Keratinocyte (primary cell): Measurements from ENCODE around the gene TTC28. TPM values are rescaled to one million over a fixed set of nuclear protein-coding genes. Genes with fewer than 3 reads are reported as not detected.

Experiments used
- DNase-seq: peaks from one replicate; pipeline ENCODE4 v3.0.0-alpha.2; 2011; ENCODE audit warnings: low read depth, missing footprints, low spot score
- FAIRE-seq: peaks from 2 replicates; lab custom pipeline; 2011; peaks lifted over from hg19 to GRCh38; lab: Jason Lieb, UNC
- H2AFZ ChIP-seq: 2 replicates; pipeline ENCODE4 v1.6.0; 2012; ENCODE audit warnings: low read length, control low read depth, inconsistent platforms; ENCODE audit not compliant: control insufficient read depth
- H3K27ac ChIP-seq: 2 replicates; pipeline ENCODE4 v1.5.1; 2011; ENCODE audit warnings: low read length; ENCODE audit not compliant: control insufficient read depth, insufficient read depth
- H3K27me3 ChIP-seq: 3 replicates; pipeline ENCODE4 v1.6.0; 2011; ENCODE audit warnings: low read length; ENCODE audit not compliant: control insufficient read depth, insufficient read depth; ENCODE audit errors: extremely low read depth
- H3K36me3 ChIP-seq, 2 experiments: 2 replicates in 1 of 2; 3 replicates in 1 of 2; pipeline ENCODE4 v1.5.1; 2011; ENCODE audit warnings: low read length in 2 of 2, mild to moderate bottlenecking in 1 of 2; ENCODE audit not compliant: control insufficient read depth in 2 of 2, insufficient read depth in 2 of 2; ENCODE audit errors: extremely low read depth in 1 of 2
- H3K4me1 ChIP-seq: 3 replicates; pipeline ENCODE4 v1.5.1; 2011; ENCODE audit warnings: low read length; ENCODE audit not compliant: control insufficient read depth, insufficient read depth; ENCODE audit errors: extremely low read depth
- H3K4me2 ChIP-seq: 3 replicates; pipeline ENCODE4 v1.6.0; 2011; ENCODE audit warnings: low read depth, low read length; ENCODE audit not compliant: control insufficient read depth, insufficient read depth; ENCODE audit errors: extremely low read depth
- H3K4me3 ChIP-seq, 3 experiments: fragments of 200-600 bp in 1 of 3; sonication (generic) in 1 of 3; 2 replicates in 2 of 3; 3 replicates in 1 of 3; pipeline ENCODE4 v1.5.1; 2011 to 2016; ENCODE audit warnings: low read length in 3 of 3, mild to moderate bottlenecking in 3 of 3, control low read depth in 2 of 3, inconsistent platforms in 1 of 3, low read depth in 1 of 3, mixed read lengths in 1 of 3, mixed run types in 1 of 3, moderate library complexity in 1 of 3; ENCODE audit not compliant: control insufficient read depth in 2 of 3, insufficient read depth in 2 of 3; ENCODE audit errors: extremely low read depth in 1 of 3
- H3K79me2 ChIP-seq: 2 replicates; pipeline ENCODE4 v1.6.0; 2012; ENCODE audit warnings: low read length; ENCODE audit not compliant: control insufficient read depth, insufficient read depth
- H3K9ac ChIP-seq: 3 replicates; pipeline ENCODE4 v1.6.0; 2011; ENCODE audit warnings: low read length; ENCODE audit not compliant: control insufficient read depth, insufficient read depth; ENCODE audit errors: extremely low read depth
- H3K9me1 ChIP-seq: 3 replicates; pipeline ENCODE4 v1.6.0; 2011; ENCODE audit warnings: low read length; ENCODE audit not compliant: control insufficient read depth, insufficient read depth; ENCODE audit errors: extremely low read depth
- H3K9me3 ChIP-seq: 2 replicates; pipeline ENCODE4 v1.5.1; 2012; ENCODE audit warnings: low read depth, low read length; ENCODE audit not compliant: control insufficient read depth
- H4K20me1 ChIP-seq: 3 replicates; pipeline ENCODE4 v1.6.0; 2011; ENCODE audit warnings: low read length; ENCODE audit not compliant: control insufficient read depth, insufficient read depth; ENCODE audit errors: extremely low read depth
- CTCF ChIP-seq, 3 experiments: IDR thresholded peaks in 1 of 3; conservative IDR thresholded peaks in 1 of 3; optimal IDR thresholded peaks in 1 of 3; 2 replicates in 2 of 3; 3 replicates in 1 of 3; pipeline versions ENCODE3 to v1.5.1; 2011; ENCODE audit warnings: low read length in 3 of 3, mild to moderate bottlenecking in 3 of 3, moderate library complexity in 2 of 3, control low read depth in 1 of 3, inconsistent platforms in 1 of 3; ENCODE audit not compliant: insufficient read depth in 2 of 3; ENCODE audit errors: extremely low read depth in 1 of 3
- EZH2 ChIP-seq: IDR thresholded peaks from one replicate; pipeline ENCODE4 v1.6.1; 2012; ENCODE audit warnings: inconsistent platforms, mild to moderate bottlenecking, low read length, moderate library complexity
- dilution Hi-C: fragments of 300-500 bp; cut with MboI; formaldehyde crosslinking; loops from one replicate; pipeline ENCODE4 v1.7.0; 2020; ENCODE audit warnings: low sequenced_read_pairs; ENCODE audit not compliant: extremely low pct_ligation_motif_present
- polyA plus RNA-seq, 5 experiments: library from polyadenylated mRNA; depleted of rRNA in 3 of 5; stranded (reverse) in 3 of 5; stranded (forward) in 1 of 5; unstranded in 1 of 5; fragments of >200 nt; gene quantifications; 1 replicate in 1 of 5; 2 replicates in 3 of 5; 3 replicates in 1 of 5; pipeline versions ENCODE4 v1.2.1 to v1.2.3, GENCODE V29; 2011 to 2012; ENCODE audit warnings: missing spikeins in 2 of 5, low read depth in 1 of 5, low replicate concordance in 1 of 5

TTC28 gene
- polyA plus RNA-seq, 1 donor (not counting 4 experiments of a cell fraction or from before 2014, with no cell fraction given) = 0.66 TPM

GRCh38 chr22:28581016-28581415, 98.6 kb downstream of the TTC28 start:
- FAIRE-seq = no peak
- H3K4me1 ChIP-seq = no peaks in the 10 kb centered on the region
- no peak overlapping the region for H3K4me3 ChIP-seq
- H2AFZ ChIP-seq = no peak overlapping the region
- no peak for DNase-seq
- no peaks in the 10 kb centered on the region for H3K36me3 ChIP-seq
- H3K79me2 ChIP-seq = no peaks in the 10 kb centered on the region
- H3K27me3 ChIP-seq = no peaks in the 10 kb centered on the region
- TF ChIP-seq CTCF (optimal IDR thresholded peaks at IDR 0.05 in 1 of 3, IDR thresholded peaks at IDR 0.05 in 1 of 3, conservative IDR thresholded peaks at IDR 0.05 in 1 of 3; ENCODE audit: extremely low read depth in 1 of 3, insufficient read depth in 2 of 3, low read length in 3 of 3) (no peak), EZH2 (no peak)
- no peak overlapping the region for H3K27ac ChIP-seq
- H3K4me2 ChIP-seq = no peak overlapping the region
- H3K9me3 ChIP-seq = no peaks in the 10 kb centered on the region
- no peaks in the 10 kb centered on the region for H3K9me1 ChIP-seq
- no peak overlapping the region for H3K9ac ChIP-seq
- dilution Hi-C loops = no loop called here
- H4K20me1 ChIP-seq = no peaks in the 10 kb centered on the region

- Histone ChIP-seq H2AFZ (no peak overlapping the region), H3K4me1 (no peaks in the 10 kb centered on the region), H3K79me2 (no peaks in the 10 kb centered on the region), H3K9me3 (no peaks in the 10 kb centered on the region), H3K9me1 (no peaks in the 10 kb centered on the region), H3K27ac (no peak overlapping the region), H3K27me3 (no peaks in the 10 kb centered on the region), H4K20me1 (no peaks in the 10 kb centered on the region), H3K4me2 (no peak overlapping the region), H3K9ac (no peak overlapping the region), H3K36me3 (no peaks in the 10 kb centered on the region), H3K4me3 (no peak overlapping the region)
- TF ChIP-seq EZH2 = no peak
- DNase-seq = no peak
- dilution Hi-C loops = no loop called here
- FAIRE-seq = no peak
Observed at GRCh38 chr22:28576162-28576561, 103.5 kb downstream of the TTC28 start.

- H3K9me1 ChIP-seq = no peaks in the 10 kb centered on the region
- no peak overlapping the region for H3K9ac ChIP-seq
- H3K4me3 ChIP-seq = no peak overlapping the region
- dilution Hi-C loops = no loop called here
- DNase-seq = no peak
- no peaks in the 10 kb centered on the region for H3K79me2 ChIP-seq
- H3K4me2 ChIP-seq = no peak overlapping the region
- FAIRE-seq = no peak
- H3K4me1 ChIP-seq = no peaks in the 10 kb centered on the region
- no peaks in the 10 kb centered on the region for H3K27me3 ChIP-seq
- TF ChIP-seq CTCF (optimal IDR thresholded peaks at IDR 0.05 in 1 of 3, IDR thresholded peaks at IDR 0.05 in 1 of 3, conservative IDR thresholded peaks at IDR 0.05 in 1 of 3; ENCODE audit: extremely low read depth in 1 of 3, insufficient read depth in 2 of 3, low read length in 3 of 3) = no peak
- TF ChIP-seq EZH2 = no peak
- H3K9me3 ChIP-seq = no peaks in the 10 kb centered on the region
- H2AFZ ChIP-seq = no peak overlapping the region
- H3K36me3 ChIP-seq = no peaks in the 10 kb centered on the region
- H4K20me1 ChIP-seq = no peaks in the 10 kb centered on the region
- no peak overlapping the region for H3K27ac ChIP-seq
Observed at GRCh38 chr22:28574159-28574788, 105.4 kb downstream of the TTC28 start.
